Ishikawa (cell line): ENCODE results near the gene YPEL2.

Experiments used
- CEBPB ChIP-seq: IDR thresholded peaks from 2 replicates; pipeline ENCODE4 v1.6.1; 2012
- CREB1 ChIP-seq: IDR thresholded peaks from 2 replicates; pipeline ENCODE4 v1.6.1; 2012; ENCODE audit warnings: low read depth
- EGR1 ChIP-seq: IDR thresholded peaks from 2 replicates; pipeline ENCODE4 v1.6.1; 2012
- EP300 ChIP-seq: IDR thresholded peaks from 2 replicates; pipeline ENCODE4 v1.6.1; 2012; ENCODE audit warnings: borderline replicate concordance
- FOXM1 ChIP-seq: IDR thresholded peaks from 2 replicates; pipeline ENCODE4 v1.6.1; 2012; ENCODE audit warnings: low read depth, borderline replicate concordance
- NFIC ChIP-seq: IDR thresholded peaks from 2 replicates; pipeline ENCODE4 v1.6.1; 2012
- RAD21 ChIP-seq: IDR thresholded peaks from 2 replicates; pipeline ENCODE4 v1.6.1; 2012; ENCODE audit warnings: low read depth
- TAF1 ChIP-seq: IDR thresholded peaks from 2 replicates; pipeline ENCODE4 v1.6.1; 2012; ENCODE audit warnings: low read depth, mild to moderate bottlenecking
- TCF12 ChIP-seq: IDR thresholded peaks from 2 replicates; pipeline ENCODE4 v1.6.1; 2012; ENCODE audit warnings: low read depth
- TEAD4 ChIP-seq: IDR thresholded peaks from 2 replicates; pipeline ENCODE4 v1.6.1; 2012
- YY1 ChIP-seq: IDR thresholded peaks from 2 replicates; pipeline ENCODE4 v1.6.1; 2012; ENCODE audit warnings: low read depth
- ZBTB7A ChIP-seq: IDR thresholded peaks from 2 replicates; pipeline ENCODE4 v1.6.1; 2012; ENCODE audit warnings: low read depth
- TF ChIP-seq, protein P1 (sequence below): IDR thresholded peaks from 2 replicates; pipeline ENCODE4 v1.6.1; 2012; ENCODE audit warnings: low read depth, mild to moderate bottlenecking
- TF ChIP-seq, protein P2 (sequence below): IDR thresholded peaks from 2 replicates; pipeline ENCODE4 v1.6.1; 2012
- TF ChIP-seq, protein P3 (sequence below): IDR thresholded peaks from 2 replicates; pipeline ENCODE4 v1.6.1; 2012

The YPEL2 gene

DNA sequence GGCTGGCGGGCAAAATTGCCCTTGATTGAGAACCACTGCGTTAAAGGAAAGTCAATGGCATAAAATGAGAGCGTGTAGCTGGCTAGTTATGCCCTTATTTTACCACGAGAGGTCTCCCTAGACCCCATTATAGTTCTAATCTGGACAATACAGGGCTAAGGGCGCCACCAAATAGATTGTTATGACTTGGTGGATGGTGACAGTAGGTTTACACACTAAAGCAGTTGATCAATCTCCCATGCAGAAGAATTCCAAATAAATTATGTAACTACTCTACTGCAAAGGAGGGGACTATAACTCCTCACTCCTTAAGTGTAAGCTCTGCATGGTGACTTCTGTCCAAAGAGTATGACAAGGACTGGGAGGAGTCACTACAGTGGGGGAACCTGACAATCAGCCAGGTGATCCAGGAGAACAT is 20.4 kb upstream of the YPEL2 start:
- TF ChIP-seq RAD21, result peak; percentile 90
- TF ChIP-seq, protein P1, sequence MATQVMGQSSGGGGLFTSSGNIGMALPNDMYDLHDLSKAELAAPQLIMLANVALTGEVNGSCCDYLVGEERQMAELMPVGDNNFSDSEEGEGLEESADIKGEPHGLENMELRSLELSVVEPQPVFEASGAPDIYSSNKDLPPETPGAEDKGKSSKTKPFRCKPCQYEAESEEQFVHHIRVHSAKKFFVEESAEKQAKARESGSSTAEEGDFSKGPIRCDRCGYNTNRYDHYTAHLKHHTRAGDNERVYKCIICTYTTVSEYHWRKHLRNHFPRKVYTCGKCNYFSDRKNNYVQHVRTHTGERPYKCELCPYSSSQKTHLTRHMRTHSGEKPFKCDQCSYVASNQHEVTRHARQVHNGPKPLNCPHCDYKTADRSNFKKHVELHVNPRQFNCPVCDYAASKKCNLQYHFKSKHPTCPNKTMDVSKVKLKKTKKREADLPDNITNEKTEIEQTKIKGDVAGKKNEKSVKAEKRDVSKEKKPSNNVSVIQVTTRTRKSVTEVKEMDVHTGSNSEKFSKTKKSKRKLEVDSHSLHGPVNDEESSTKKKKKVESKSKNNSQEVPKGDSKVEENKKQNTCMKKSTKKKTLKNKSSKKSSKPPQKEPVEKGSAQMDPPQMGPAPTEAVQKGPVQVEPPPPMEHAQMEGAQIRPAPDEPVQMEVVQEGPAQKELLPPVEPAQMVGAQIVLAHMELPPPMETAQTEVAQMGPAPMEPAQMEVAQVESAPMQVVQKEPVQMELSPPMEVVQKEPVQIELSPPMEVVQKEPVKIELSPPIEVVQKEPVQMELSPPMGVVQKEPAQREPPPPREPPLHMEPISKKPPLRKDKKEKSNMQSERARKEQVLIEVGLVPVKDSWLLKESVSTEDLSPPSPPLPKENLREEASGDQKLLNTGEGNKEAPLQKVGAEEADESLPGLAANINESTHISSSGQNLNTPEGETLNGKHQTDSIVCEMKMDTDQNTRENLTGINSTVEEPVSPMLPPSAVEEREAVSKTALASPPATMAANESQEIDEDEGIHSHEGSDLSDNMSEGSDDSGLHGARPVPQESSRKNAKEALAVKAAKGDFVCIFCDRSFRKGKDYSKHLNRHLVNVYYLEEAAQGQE, result no peak

DNA sequence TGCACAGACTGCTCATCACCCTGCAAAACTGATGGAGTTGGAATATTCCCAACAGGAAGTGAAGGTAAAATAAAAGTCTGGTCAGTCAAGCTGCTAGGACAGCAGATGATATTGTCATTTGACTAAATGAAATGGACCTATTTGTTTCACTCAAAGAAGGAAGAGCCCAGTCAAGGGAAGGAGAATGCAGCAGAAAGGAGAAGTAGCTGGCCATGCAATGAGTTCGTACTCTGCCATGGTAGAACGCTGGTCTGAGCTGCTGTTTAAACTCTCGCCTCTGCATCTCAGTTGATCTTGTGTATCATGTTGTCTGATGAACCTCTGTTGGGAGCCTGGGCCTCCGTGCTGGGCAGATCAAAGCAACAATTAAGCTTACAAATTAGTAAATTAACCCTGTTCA is 15.6 kb upstream of the YPEL2 start:
- TF ChIP-seq, protein P1, result no peak
- TF ChIP-seq NFIC (no peak), RAD21 (no peak), EGR1 (no peak), TCF12 (no peak), FOXM1 (no peak), TEAD4 (no peak), CREB1 (no peak), CEBPB (no peak), TAF1 (no peak), EP300 (no peak), YY1 (no peak), ZBTB7A (no peak)
- TF ChIP-seq, protein P2, sequence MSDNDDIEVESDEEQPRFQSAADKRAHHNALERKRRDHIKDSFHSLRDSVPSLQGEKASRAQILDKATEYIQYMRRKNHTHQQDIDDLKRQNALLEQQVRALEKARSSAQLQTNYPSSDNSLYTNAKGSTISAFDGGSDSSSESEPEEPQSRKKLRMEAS, result no peak
- TF ChIP-seq, protein P3, sequence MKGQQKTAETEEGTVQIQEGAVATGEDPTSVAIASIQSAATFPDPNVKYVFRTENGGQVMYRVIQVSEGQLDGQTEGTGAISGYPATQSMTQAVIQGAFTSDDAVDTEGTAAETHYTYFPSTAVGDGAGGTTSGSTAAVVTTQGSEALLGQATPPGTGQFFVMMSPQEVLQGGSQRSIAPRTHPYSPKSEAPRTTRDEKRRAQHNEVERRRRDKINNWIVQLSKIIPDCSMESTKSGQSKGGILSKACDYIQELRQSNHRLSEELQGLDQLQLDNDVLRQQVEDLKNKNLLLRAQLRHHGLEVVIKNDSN, result no peak

DNA sequence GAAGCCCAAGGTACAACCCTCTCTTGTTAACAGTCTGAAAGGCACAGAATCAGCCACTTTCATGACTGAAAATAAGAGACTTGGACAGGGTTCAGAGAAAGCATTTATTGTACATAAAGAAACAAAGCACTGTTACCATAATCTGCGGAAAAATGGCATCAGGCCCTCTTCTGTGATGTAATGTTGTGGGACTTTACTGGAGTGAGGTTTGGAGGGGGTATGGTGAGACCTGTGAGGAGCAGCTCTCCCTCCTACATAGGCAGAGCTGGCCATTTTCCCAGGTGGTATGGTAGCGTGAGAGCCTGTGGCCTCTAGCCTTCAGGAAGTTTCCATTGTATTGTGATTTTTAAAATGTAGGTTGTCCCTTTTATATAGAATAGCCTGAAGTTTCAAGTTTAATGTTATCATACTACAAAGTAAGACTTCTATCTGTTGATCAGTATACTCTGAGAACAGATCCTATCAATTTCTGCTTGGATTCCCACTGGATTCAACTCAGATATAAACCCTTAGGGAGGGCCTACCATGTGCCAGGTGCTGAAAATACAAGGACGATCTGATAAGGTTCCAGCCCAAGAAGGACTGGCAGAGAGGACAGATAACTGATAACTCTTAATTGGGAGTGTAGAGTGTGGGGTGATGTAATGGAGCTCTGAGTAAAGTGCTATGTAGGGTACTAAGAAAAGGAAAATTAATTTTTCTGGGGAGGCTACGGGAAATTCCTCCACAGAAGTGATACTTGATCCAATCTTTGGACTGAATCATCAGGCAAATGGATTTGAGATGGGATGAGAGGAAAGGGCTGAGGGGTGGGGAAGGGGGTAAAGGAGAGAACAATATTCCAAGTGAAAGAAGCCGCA is 4.1 kb upstream of the YPEL2 start:
- TF ChIP-seq, protein P1, result no peak
- TF ChIP-seq ZBTB7A (no peak), RAD21 (no peak), TAF1 (no peak)

DNA sequence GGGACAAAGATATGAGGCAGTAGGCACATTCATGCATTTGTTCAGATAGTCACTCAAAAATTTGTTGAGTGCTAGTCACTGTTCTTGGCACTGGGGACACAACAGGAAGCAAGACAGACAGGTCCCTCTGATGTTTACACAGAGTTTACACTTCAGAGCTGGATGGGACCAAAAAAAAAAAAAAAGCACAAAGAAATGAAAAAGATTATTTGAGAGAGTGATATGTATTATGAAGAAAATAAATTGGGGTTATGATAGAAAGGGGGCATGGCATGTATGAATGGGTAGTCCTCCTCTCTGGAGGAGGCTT is 3.5 kb upstream of the YPEL2 start:
- no peak for TF ChIP-seq TCF12

DNA sequence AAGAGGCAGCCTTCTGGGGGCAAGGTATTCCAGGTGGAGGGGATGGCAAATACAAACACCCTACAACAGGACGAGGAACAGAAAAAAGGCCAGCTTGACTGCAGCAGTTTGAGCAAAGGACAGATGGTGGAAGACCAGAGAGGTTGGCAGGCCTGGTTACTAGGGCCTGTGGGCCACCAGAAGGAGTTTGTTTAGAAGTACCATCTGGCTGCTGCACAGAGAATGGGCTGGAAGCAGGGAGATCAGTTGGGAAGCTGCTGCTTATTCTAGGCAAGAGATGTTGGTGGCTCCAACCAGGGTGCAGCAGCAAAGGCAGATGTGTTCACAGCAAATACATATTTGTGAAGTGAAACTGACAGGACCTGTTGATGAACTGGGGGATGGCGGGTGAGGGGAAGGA is 2.9 kb upstream of the YPEL2 start:
- TF ChIP-seq, protein P3, result no peak
